ENCODE data around the gene VKORC1L1.

The VKORC1L1 gene

DNA sequence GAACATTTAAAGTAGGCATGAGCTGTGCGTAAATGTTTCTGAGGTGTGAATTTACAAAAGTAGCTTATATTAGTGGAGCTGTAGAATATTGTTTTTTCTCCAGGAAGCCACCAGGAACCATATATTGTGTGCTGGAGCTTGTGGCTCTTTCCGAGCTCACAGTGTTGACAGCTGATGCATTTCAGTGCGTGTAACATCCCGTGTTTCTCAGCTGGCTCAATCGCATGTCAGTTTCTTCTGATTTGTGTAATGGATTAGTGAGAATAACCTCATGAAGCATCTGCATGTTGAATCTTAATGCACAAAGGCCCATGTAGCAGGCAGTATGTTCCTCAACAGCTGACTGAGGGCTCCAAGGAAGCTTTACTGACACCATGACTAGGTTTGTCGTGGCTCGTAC lies 39.4 kb downstream of the VKORC1L1 start:
- TF ChIP-seq, protein P1, sequence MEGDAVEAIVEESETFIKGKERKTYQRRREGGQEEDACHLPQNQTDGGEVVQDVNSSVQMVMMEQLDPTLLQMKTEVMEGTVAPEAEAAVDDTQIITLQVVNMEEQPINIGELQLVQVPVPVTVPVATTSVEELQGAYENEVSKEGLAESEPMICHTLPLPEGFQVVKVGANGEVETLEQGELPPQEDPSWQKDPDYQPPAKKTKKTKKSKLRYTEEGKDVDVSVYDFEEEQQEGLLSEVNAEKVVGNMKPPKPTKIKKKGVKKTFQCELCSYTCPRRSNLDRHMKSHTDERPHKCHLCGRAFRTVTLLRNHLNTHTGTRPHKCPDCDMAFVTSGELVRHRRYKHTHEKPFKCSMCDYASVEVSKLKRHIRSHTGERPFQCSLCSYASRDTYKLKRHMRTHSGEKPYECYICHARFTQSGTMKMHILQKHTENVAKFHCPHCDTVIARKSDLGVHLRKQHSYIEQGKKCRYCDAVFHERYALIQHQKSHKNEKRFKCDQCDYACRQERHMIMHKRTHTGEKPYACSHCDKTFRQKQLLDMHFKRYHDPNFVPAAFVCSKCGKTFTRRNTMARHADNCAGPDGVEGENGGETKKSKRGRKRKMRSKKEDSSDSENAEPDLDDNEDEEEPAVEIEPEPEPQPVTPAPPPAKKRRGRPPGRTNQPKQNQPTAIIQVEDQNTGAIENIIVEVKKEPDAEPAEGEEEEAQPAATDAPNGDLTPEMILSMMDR (conservative IDR thresholded peaks at IDR 0.05; ENCODE audit: low read length): no peak
- no peak for DNase-seq (ENCODE audit: low read depth)

DNA sequence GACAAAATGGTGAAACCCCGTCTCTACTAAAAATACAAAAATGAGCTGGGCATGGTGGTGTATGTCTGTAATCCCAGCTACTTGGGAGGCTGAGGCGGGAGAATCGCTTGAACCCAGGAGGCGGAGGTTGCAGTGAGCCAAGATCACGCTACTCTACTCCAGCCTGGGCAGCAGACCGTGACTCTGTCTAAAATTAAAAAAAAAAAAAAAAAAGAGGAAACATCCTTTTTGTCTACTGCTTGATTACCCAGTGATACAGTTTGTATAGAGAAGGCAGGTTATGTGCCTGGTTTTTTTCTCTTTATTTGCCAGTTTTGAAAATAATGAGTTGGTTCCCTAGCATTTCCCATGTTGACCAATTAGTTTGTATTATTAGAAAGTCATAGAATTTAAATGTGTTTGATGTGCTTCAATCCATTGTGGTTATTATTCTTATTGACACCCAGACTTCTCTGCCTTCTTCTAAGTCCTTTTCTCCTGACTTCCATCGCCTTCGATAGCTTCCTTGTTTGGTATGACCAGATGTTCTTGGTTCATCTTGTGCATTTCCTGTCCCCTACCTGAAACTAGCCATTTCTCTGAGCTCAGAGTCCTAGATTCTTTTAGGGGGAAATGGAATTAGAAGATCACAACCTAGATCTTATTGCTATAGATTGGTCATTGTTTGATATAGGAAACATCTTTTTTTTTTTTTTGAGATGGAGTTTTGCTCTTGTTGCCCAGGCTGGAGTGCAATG lies 43.2 kb downstream of the VKORC1L1 start:
- no peak for DNase-seq (ENCODE audit: low read depth)
- TF ChIP-seq, protein P1 (conservative IDR thresholded peaks at IDR 0.05; ENCODE audit: low read length): no peak
- H3K4me3 ChIP-seq (ENCODE audit: low read length): no peak overlapping the region

More for the DNA sequence above, 39.4 kb downstream of the VKORC1L1 start:
- no peak overlapping the region for H3K4me3 ChIP-seq (ENCODE audit: low read length)

DNA sequence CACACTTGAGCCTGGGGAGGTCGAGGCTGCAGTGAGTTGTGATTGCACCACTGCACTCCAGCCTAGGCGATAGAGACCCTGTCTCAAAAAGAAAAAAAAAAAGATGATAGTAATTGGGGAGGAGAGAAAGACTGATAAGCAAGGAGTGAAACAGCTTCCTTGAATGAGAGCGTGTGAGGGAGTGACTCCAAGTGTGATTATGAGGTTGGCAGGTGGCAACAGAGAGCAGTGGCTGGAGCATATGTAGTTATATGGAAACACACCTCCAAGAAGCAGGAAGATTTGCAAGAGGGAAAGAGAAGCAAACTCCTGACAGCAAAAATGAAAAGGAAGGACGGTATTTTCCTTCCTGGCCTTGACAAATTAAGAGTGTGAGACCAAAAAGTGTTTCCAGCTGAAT lies 50.4 kb downstream of the VKORC1L1 start:
- DNase-seq (ENCODE audit: low read depth): no peak
- TF ChIP-seq, protein P1 (conservative IDR thresholded peaks at IDR 0.05; ENCODE audit: low read length): no peak
- no peak overlapping the region for H3K4me3 ChIP-seq (ENCODE audit: low read length)

DNA sequence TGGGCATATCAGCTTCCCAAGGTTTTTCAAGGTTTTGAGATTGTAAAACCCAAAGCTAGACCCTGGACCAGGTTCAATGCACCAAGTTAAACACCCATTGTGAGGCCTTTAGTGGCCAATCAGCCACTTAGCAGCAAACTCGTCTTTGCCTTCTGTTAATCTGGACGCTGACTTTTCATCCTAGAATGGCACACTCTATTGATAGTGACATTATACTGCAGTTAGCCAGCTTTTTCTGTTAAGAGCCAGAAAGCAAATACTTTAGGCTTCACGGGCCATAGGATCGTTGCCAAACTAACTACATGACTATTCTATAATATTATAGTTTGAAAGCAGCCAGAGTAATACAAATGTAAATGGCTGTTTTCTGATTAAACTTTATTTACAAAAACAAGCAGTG lies 51.3 kb downstream of the VKORC1L1 start:
- TF ChIP-seq, protein P1 (conservative IDR thresholded peaks at IDR 0.05; ENCODE audit: low read length): no peak
- H3K4me3 ChIP-seq (ENCODE audit: low read length): no peak overlapping the region
- no peak for DNase-seq (ENCODE audit: low read depth)

DNA sequence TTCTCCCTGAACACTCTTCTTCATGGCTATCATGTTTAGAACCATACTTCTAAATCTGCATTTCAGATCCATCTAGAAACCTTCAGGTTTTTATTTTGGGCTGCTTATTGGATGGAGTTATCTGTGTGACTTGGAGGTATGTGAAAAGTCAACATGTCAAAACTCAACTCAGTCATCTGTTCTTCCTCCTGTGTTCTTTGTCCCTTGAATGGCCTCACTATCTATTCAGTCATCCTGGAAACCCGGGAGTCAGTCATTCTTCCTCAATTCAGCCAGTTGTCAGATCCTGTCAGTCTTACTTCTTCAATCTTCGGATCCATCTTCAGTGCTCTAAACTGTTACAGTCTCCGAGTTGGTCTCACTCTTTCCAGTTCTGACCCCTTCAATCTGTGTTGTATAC lies 52.2 kb downstream of the VKORC1L1 start:
- no peak overlapping the region for H3K4me3 ChIP-seq (ENCODE audit: low read length)
- TF ChIP-seq, protein P1 (conservative IDR thresholded peaks at IDR 0.05; ENCODE audit: low read length): no peak
- DNase-seq (ENCODE audit: low read depth): no peak

DNA sequence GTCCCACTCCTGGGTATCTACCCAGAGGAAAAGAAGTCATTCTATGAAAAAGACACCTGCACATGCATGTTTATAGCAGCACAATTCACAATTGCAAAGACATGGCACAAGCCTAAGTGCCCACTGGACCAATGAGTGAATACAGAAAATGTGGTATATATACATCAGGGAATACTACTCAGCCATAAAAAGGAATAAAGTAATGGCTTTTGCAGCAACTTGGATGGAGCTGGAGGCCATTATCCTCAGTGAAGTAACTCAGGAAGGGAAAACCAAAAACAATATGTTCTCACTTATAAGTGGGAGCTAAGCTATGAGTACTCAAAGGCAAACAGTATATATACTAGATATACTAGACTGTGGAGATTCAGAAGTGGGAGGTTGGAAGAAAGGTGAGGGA lies 53.7 kb downstream of the VKORC1L1 start:
- TF ChIP-seq, protein P1 (conservative IDR thresholded peaks at IDR 0.05; ENCODE audit: low read length): no peak
- no peak for DNase-seq (ENCODE audit: low read depth)
- H3K4me3 ChIP-seq (ENCODE audit: low read length): no peak overlapping the region
